Measurements from ENCODE around the gene MTHFD2. TPM values are rescaled to one million over a fixed set of nuclear protein-coding genes. Genes with fewer than 3 reads are reported as not detected.

The MTHFD2 gene
- total and polyA plus RNA-seq, 3 experiments from 2014 or later = 11.0 to 397 (median 379) TPM

- no peak overlapping the region for H3K27ac ChIP-seq (ENCODE audit: low read depth, low read length)
- no peak for DNase-seq
- no peak overlapping the region for H3K4me3 Mint-ChIP-seq
- no peaks in the 10 kb centered on the region for H3K9me3 ChIP-seq (ENCODE audit: low read length)
- H3K4me1 Mint-ChIP-seq = no peaks in the 10 kb centered on the region
- H3K27me3 Mint-ChIP-seq = no peaks in the 10 kb centered on the region
- H3K36me3 ChIP-seq (ENCODE audit: insufficient read depth, low read length) = no peaks in the 10 kb centered on the region
- ChIA-PET CTCF (interaction anchor here (1.0 kb wide), 1 partner anchor 28 kb away, joined by 4 read pairs; no protein-coding TSS in a partner anchor), POLR2A (no interaction called here)
- H3K27ac Mint-ChIP-seq = peak overlapping the region in 2 of 8 donors; percentile 4 to 14
- H3K27me3 ChIP-seq (ENCODE audit: insufficient read depth, low read length, poor library complexity, severe bottlenecking) = no peaks in the 10 kb centered on the region
- H3K9me3 Mint-ChIP-seq = no peaks in the 10 kb centered on the region
- peaks cover 0 to 24% (median 0%) of the 10 kb centered on the region in 3 donors for H3K36me3 Mint-ChIP-seq
- no peaks in the 10 kb centered on the region for H3K4me1 ChIP-seq (ENCODE audit: insufficient read depth, low read length)
- no peak overlapping the region for H3K4me3 ChIP-seq (ENCODE audit: low read length)
Measured at GRCh38 chr2:74221604-74222299, 23.3 kb downstream of the MTHFD2 start.

DNA sequence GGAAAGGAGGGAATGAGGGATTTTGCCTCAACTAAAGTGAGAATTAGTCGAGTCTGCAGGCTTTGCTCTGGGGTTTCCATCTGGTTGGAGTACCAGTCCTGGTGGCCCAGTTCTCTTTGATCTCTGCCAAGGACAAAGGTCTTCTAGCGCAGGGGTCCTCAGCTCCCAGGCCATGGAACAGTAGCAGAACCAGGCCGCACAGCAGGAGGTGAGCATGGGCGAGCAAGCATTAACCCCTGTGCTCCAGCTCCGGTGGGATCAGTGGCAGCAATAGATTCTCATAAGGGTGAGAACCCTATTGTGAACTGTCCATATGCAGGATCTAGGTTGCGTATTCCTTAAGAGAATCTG, 23.9 kb downstream of the MTHFD2 start:
- Mint-ChIP-seq H3K27me3 (no peaks in the 10 kb centered on the region), H3K36me3 (peaks cover 0 to 20% (median 0%) of the 10 kb centered on the region in 3 donors), H3K4me3 (no peak overlapping the region), H3K4me1 (no peaks in the 10 kb centered on the region), H3K9me3 (no peaks in the 10 kb centered on the region), H3K27ac (no peak overlapping the region)
- Histone ChIP-seq H3K4me1 (ENCODE audit: insufficient read depth, low read length) (no peaks in the 10 kb centered on the region), H3K9me3 (ENCODE audit: low read length) (no peaks in the 10 kb centered on the region), H3K36me3 (ENCODE audit: insufficient read depth, low read length) (no peaks in the 10 kb centered on the region), H3K27me3 (ENCODE audit: insufficient read depth, low read length, poor library complexity, severe bottlenecking) (no peaks in the 10 kb centered on the region), H3K4me3 (ENCODE audit: low read length) (no peak overlapping the region), H3K27ac (ENCODE audit: low read depth, low read length) (no peak overlapping the region)
- POLR2A ChIA-PET = no interaction called here
- CTCF ChIA-PET = interaction anchor here (1.0 kb wide), 1 partner anchor 27 kb away, joined by 4 read pairs; no protein-coding TSS in a partner anchor
- no peak for DNase-seq

GRCh38 chr2:74223941-74224770, 25.7 kb downstream of the MTHFD2 start:
- no peaks in the 10 kb centered on the region for H3K27me3 Mint-ChIP-seq
- H3K27ac Mint-ChIP-seq = peak overlapping the region in 3 of 8 donors; percentile 23 to 78 (median 59)
- no peak overlapping the region for H3K4me3 ChIP-seq (ENCODE audit: low read length)
- H3K27ac ChIP-seq (ENCODE audit: low read depth, low read length) = no peak overlapping the region
- ChIA-PET POLR2A (no interaction called here), CTCF (no interaction called here)
- H3K27me3 ChIP-seq (ENCODE audit: insufficient read depth, low read length, poor library complexity, severe bottlenecking) = no peaks in the 10 kb centered on the region
- peaks cover 0 to 13% (median 0%) of the 10 kb centered on the region in 3 donors for H3K36me3 Mint-ChIP-seq
- no peaks in the 10 kb centered on the region for H3K4me1 ChIP-seq (ENCODE audit: insufficient read depth, low read length)
- DNase-seq = no peak
- no peaks in the 10 kb centered on the region for H3K4me1 Mint-ChIP-seq
- peak overlapping the region in 1 of 7 donors; percentile 27 for H3K4me3 Mint-ChIP-seq
- no peaks in the 10 kb centered on the region for H3K9me3 ChIP-seq (ENCODE audit: low read length)
- H3K9me3 Mint-ChIP-seq = no peaks in the 10 kb centered on the region
- H3K36me3 ChIP-seq (ENCODE audit: insufficient read depth, low read length) = no peaks in the 10 kb centered on the region

- Histone ChIP-seq H3K4me3 (ENCODE audit: low read length) (no peak overlapping the region), H3K27me3 (ENCODE audit: insufficient read depth, low read length, poor library complexity, severe bottlenecking) (no peaks in the 10 kb centered on the region), H3K36me3 (ENCODE audit: insufficient read depth, low read length) (no peaks in the 10 kb centered on the region), H3K9me3 (ENCODE audit: low read length) (no peaks in the 10 kb centered on the region), H3K27ac (ENCODE audit: low read depth, low read length) (no peak overlapping the region), H3K4me1 (ENCODE audit: insufficient read depth, low read length) (no peaks in the 10 kb centered on the region)
- Mint-ChIP-seq H3K4me3 (no peak overlapping the region), H3K9me3 (no peaks in the 10 kb centered on the region), H3K27ac (peak overlapping the region in 3 of 8 donors; percentile 51 to 65 (median 58)), H3K4me1 (no peaks in the 10 kb centered on the region), H3K27me3 (no peaks in the 10 kb centered on the region), H3K36me3 (peaks cover 0 to 8% (median 2%) of the 10 kb centered on the region in 3 donors)
- POLR2A ChIA-PET = no interaction called here
- DNase-seq = no peak
- CTCF ChIA-PET = interaction anchor here (1.0 kb wide), 1 partner anchor 24 kb away, joined by 3 read pairs; no protein-coding TSS in a partner anchor
Measured at GRCh38 chr2:74225698-74226459, 27.5 kb downstream of the MTHFD2 start.

GRCh38 chr2:74226648-74227213, 28.3 kb downstream of the MTHFD2 start:
- Histone ChIP-seq H3K4me3 (ENCODE audit: low read length) (no peak overlapping the region), H3K27me3 (ENCODE audit: insufficient read depth, low read length, poor library complexity, severe bottlenecking) (no peaks in the 10 kb centered on the region), H3K27ac (ENCODE audit: low read depth, low read length) (no peak overlapping the region), H3K36me3 (ENCODE audit: insufficient read depth, low read length) (no peaks in the 10 kb centered on the region), H3K4me1 (ENCODE audit: insufficient read depth, low read length) (no peaks in the 10 kb centered on the region), H3K9me3 (ENCODE audit: low read length) (no peaks in the 10 kb centered on the region)
- no peak for DNase-seq
- CTCF ChIA-PET = interaction anchor here (1.0 to 1.3 kb wide), 2 partner anchors 23 kb away, joined by 3 to 5 read pairs; no protein-coding TSS in a partner anchor
- POLR2A ChIA-PET = no interaction called here
- Mint-ChIP-seq H3K36me3 (peaks cover 0 to 6% (median 2%) of the 10 kb centered on the region in 3 donors), H3K27me3 (no peaks in the 10 kb centered on the region), H3K27ac (no peak overlapping the region), H3K4me1 (no peaks in the 10 kb centered on the region), H3K4me3 (no peak overlapping the region), H3K9me3 (no peaks in the 10 kb centered on the region)

GRCh38 chr2:74227646-74228045, 29.2 kb downstream of the MTHFD2 start:
- Histone ChIP-seq H3K4me1 (ENCODE audit: insufficient read depth, low read length) (no peaks in the 10 kb centered on the region), H3K36me3 (ENCODE audit: insufficient read depth, low read length) (no peaks in the 10 kb centered on the region), H3K4me3 (ENCODE audit: low read length) (no peak overlapping the region), H3K9me3 (ENCODE audit: low read length) (no peaks in the 10 kb centered on the region), H3K27me3 (ENCODE audit: insufficient read depth, low read length, poor library complexity, severe bottlenecking) (no peaks in the 10 kb centered on the region), H3K27ac (ENCODE audit: low read depth, low read length) (no peak overlapping the region)
- no peaks in the 10 kb centered on the region for H3K27me3 Mint-ChIP-seq
- CTCF ChIA-PET = interaction anchor here (0.8 to 1.3 kb wide), 2 partner anchors 22 to 23 kb away, joined by 3 to 5 read pairs; no protein-coding TSS in a partner anchor
- no peak overlapping the region for H3K4me3 Mint-ChIP-seq
- POLR2A ChIA-PET = no interaction called here
- DNase-seq = no peak
- H3K9me3 Mint-ChIP-seq = no peaks in the 10 kb centered on the region
- H3K4me1 Mint-ChIP-seq = no peaks in the 10 kb centered on the region
- peaks cover 0 to 4% (median 2%) of the 10 kb centered on the region in 3 donors for H3K36me3 Mint-ChIP-seq
- H3K27ac Mint-ChIP-seq = no peak overlapping the region

- no peaks in the 10 kb centered on the region for H3K9me3 Mint-ChIP-seq
- ChIA-PET CTCF (interaction anchor here (0.9 kb wide), 1 partner anchor 21 kb away, joined by 3 read pairs; no protein-coding TSS in a partner anchor), POLR2A (no interaction called here)
- H3K4me3 Mint-ChIP-seq = no peak overlapping the region
- DNase-seq = no peak
- H3K36me3 Mint-ChIP-seq = peaks cover 0 to 2% (median 2%) of the 10 kb centered on the region in 3 donors
- no peaks in the 10 kb centered on the region for H3K36me3 ChIP-seq (ENCODE audit: insufficient read depth, low read length)
- no peak overlapping the region for H3K27ac ChIP-seq (ENCODE audit: low read depth, low read length)
- no peak overlapping the region for H3K4me3 ChIP-seq (ENCODE audit: low read length)
- no peaks in the 10 kb centered on the region for H3K27me3 Mint-ChIP-seq
- H3K4me1 ChIP-seq (ENCODE audit: insufficient read depth, low read length) = no peaks in the 10 kb centered on the region
- H3K4me1 Mint-ChIP-seq = no peaks in the 10 kb centered on the region
- no peak overlapping the region for H3K27ac Mint-ChIP-seq
- no peaks in the 10 kb centered on the region for H3K9me3 ChIP-seq (ENCODE audit: low read length)
- H3K27me3 ChIP-seq (ENCODE audit: insufficient read depth, low read length, poor library complexity, severe bottlenecking) = no peaks in the 10 kb centered on the region
Measured at GRCh38 chr2:74228772-74229171, 30.4 kb downstream of the MTHFD2 start.
